NB4 (cell line): ENCODE results near the gene ARHGAP22.

ENCODE experiments used
- DNase-seq: peaks from one replicate; pipeline ENCODE4 v3.0.0; 2010; ENCODE audit warnings: low read depth
- H3K4me3 ChIP-seq: one replicate; pipeline ENCODE4 v1.5.1; 2011; ENCODE audit warnings: mild to moderate bottlenecking, low read depth, low read length, moderate library complexity
- CTCF ChIP-seq: IDR thresholded peaks from one replicate; pipeline ENCODE4 v1.5.1; 2012; ENCODE audit warnings: low read depth, low read length
- MAX ChIP-seq: IDR thresholded peaks from 2 replicates; pipeline ENCODE4 v1.6.1; 2011; ENCODE audit warnings: low read depth, low read length
- MYC ChIP-seq: IDR thresholded peaks from 2 replicates; pipeline ENCODE4 v1.6.1; 2011; ENCODE audit warnings: low read depth, low read length
- POLR2A ChIP-seq: IDR thresholded peaks from 2 replicates; pipeline ENCODE4 v1.6.1; 2011; ENCODE audit warnings: mild to moderate bottlenecking; ENCODE audit not compliant: insufficient read length; ENCODE audit errors: extremely low read depth

Gene ARHGAP22

GRCh38 chr10:48496105-48496830 lies 108.6 kb downstream of the ARHGAP22 start:
- TF ChIP-seq POLR2A (no peak), MYC (no peak), MAX (no peak)
- DNase-seq = no peak
- no peak overlapping the region for H3K4me3 ChIP-seq

- DNase-seq = no peak
- TF ChIP-seq POLR2A (no peak), MYC (no peak), MAX (no peak), CTCF (no peak)
Measured at GRCh38 chr10:48495282-48496045, 109.4 kb downstream of the ARHGAP22 start.

GRCh38 chr10:48494611-48495010 lies 110.3 kb downstream of the ARHGAP22 start:
- DNase-seq = no peak
- no peak overlapping the region for H3K4me3 ChIP-seq

More at GRCh38 chr10:48495282-48496045, 109.4 kb downstream of the ARHGAP22 start:
- H3K4me3 ChIP-seq = no peak overlapping the region

GRCh38 chr10:48494073-48494472 lies 110.8 kb downstream of the ARHGAP22 start:
- no peak overlapping the region for H3K4me3 ChIP-seq
- no peak for DNase-seq
- TF ChIP-seq MAX = no peak
- no peak for TF ChIP-seq MYC
- no peak for TF ChIP-seq POLR2A
- no peak for TF ChIP-seq CTCF

More at GRCh38 chr10:48494611-48495010, 110.3 kb downstream of the ARHGAP22 start:
- TF ChIP-seq MAX (no peak), MYC (no peak), CTCF (no peak), POLR2A (no peak)

- peak; percentile 29 for DNase-seq
- H3K4me3 ChIP-seq = no peak overlapping the region
- TF ChIP-seq MYC (no peak), CTCF (no peak), MAX (no peak), POLR2A (no peak)
Measured at GRCh38 chr10:48493083-48493871, 111.6 kb downstream of the ARHGAP22 start.
